ENCODE measurements around the gene PTPRK.

GRCh38 chr6:128498234-128498633 is 22.2 kb downstream of the PTPRK start:
- no peak for TF ChIP-seq POLR2A (IDR thresholded peaks at IDR 0.05)
- TF ChIP-seq CTCF (IDR thresholded peaks at IDR 0.05 in 4 of 5, conservative IDR thresholded peaks at IDR 0.05 in 1 of 5), result no peak
